Anterior cingulate cortex (tissue), 58 donors: ENCODE results near the gene COL5A1.

Experiments
- DNase-seq, 58 donors: peaks; one replicate each; lab custom pipeline; 2025; lab: John Stamatoyannopoulos, UW

COL5A1 gene

DNA sequence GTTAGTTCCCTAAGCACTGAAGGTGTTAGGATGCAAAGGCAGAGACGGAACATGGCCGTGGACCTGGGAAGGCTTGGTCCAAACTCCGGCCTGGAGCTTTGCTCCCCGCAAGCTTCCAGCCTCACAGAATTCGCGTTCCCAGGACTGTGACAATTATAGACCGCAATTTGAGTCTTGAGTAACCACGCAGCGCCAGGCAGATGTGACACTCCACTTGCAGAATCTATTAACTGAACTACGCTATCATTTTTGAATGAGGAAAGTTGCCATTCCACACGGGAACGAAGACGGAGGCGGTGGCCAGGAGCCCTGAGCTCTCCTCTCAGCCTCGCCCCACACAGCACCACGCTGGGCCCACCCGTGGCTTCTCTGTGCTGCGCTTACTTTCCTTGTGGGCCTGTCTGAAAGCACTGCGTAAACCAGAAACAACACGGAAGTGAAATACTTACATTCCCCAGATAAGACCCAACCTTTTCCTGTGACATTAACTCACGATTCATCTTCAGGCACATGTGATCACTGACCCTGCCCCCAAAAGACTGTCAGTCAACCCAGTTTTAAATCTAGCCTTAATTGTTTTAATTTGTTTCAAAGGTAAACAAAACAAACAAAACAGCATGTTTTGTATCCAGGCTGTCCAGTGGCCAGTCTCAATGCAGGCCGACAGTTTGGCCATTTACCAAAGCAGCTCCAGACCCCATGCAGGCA lies 16.1 kb upstream of the COL5A1 start:
- DNase-seq: no peak

DNA sequence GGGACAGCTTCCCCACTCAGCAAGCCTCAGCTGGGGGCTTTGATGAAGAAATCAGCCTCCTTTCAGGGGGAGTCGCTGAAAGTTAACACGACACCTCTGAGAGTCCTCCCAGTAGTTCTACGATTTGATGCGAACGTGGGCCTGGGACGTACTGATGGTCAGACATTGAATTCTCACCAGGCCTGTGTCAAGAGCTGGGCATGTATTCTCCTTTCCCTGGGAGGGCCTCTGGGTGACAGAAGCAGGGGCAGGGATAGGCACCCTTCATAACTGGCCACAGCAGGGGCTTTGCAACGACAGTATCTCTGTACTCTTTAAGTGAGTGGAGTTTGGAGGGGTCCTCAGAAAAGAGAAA lies 15.6 kb upstream of the COL5A1 start:
- DNase-seq: no peak

DNA sequence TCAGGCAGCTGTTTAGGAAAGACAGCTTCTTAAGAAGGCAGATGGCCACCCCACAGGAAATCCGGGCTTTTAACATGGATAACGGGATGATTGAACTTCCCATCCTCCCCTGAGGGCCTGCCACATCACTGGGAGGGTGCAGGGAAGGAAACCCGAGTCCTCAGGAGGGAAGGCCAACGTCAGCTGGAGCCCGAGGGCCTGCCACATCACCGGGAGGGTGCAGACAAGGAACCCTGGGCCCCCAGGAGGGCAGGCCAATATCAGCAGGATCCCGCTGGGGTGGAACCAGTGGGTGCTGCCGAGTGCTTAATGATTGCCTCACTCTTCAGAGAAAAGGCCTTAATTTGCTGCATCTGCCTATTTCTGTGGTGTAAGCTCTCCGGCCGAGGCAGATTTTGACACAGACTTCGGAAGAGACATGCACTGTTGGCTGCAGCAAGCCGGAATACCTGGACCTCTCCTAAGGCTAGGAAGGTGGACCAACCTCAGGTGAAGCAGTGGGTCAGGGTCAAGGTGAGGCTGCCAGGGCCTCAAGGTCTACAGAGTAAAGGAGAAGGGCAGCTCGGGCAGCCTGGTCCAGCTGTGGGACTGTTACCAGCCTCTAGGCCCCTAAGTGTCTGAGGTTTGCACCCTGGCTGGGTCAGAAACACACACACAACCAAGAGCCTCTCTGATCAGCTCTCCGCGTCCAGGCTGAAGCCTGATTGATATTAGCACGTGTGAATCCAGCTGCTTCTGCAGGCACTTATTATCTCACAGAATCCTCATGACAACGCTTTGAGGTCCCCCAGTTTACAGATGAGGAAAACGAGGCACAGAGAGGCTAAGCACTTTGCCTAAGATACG lies 14.8 kb upstream of the COL5A1 start:
- DNase-seq: no peak

DNA sequence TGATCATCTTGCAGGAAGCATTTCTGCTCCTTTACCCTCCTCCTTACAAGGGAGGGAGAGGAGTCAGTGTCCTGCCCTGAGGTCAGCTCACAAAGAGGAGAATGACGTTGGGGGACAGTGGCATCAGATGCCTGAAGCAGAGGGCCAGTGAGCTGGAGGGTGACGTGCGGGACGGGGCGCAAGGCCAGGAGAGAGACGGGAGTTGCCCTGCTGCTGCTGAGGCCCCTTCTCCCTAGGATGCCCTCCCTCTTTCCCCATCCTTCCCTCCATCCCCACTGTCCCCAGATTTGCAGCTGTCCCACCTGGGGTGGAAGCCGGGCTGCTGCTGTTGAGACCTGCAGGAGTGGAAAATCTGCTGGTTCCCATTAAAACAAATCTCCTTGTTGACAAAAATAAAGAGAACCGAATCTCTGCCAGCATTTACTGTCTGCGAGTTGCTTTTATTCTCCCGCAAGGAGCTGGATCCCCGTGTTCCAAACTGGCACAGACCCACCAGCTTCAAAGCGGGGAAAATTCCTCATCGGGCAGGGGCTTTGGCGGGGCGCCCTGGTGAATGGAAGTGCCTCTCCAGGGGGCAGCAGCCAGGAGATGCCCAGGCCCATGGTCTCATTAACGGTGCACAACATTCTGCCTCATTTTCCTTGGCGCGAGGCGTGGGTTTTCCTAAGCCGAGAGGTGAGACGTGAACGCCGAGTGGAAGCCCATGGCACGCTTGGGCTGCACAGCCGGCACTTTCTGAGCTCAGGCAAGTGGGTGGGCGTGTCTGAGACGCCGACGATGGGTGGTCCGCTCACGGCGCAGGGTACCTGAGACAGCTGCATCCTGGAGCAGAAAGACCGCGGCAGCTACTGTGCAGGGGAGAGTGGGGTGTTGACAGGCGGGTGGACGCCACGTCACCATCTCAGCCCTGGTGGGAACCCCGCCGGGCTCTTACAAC lies 13.9 kb upstream of the COL5A1 start:
- DNase-seq: peak in 2 of 58 donors; percentile 19 to 35

DNA sequence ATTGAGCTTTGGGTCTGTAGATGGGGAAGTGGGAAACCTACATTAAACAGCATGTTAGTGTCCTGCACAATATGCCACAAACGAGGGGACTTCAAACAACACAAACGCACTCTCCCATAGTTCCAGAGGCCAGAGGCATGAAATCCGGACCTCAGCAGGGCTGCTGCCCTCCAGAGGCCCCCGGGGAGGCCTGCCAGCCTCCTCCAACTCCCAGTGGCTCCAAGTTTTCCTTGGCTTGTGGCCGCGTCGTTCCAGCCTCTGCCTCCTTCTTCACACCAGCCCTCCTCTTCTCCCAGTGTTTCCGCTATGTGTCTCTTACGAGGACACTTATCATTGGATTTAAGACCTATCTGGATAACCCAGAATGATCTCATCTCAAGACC lies 13.3 kb upstream of the COL5A1 start:
- no peak for DNase-seq

DNA sequence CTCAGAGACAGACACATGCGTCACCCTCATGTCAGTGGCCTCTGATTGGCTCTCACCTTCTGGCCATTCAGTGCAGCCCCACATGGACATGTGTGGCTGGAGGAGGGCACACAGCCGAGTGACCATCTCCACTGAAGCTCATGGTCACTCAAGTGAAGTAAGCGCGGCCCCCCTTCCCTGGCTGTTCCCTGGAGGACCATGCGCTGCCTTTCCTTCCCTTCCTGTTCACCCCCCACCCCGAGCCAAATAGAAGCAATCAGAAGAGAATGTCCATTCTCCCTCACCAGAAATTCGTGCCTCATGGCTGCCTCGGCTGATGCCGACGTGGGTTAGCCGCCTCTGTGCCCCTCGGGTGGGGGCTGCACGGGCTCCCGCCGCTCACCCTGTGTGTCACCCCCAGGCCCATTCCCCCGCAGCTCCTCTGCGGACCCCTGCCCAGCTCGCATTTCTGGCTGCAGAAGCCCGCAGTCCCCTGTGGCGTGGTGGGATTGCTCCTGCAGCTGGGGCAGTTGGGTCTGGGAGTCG lies 12.5 kb upstream of the COL5A1 start:
- DNase-seq: no peak

DNA sequence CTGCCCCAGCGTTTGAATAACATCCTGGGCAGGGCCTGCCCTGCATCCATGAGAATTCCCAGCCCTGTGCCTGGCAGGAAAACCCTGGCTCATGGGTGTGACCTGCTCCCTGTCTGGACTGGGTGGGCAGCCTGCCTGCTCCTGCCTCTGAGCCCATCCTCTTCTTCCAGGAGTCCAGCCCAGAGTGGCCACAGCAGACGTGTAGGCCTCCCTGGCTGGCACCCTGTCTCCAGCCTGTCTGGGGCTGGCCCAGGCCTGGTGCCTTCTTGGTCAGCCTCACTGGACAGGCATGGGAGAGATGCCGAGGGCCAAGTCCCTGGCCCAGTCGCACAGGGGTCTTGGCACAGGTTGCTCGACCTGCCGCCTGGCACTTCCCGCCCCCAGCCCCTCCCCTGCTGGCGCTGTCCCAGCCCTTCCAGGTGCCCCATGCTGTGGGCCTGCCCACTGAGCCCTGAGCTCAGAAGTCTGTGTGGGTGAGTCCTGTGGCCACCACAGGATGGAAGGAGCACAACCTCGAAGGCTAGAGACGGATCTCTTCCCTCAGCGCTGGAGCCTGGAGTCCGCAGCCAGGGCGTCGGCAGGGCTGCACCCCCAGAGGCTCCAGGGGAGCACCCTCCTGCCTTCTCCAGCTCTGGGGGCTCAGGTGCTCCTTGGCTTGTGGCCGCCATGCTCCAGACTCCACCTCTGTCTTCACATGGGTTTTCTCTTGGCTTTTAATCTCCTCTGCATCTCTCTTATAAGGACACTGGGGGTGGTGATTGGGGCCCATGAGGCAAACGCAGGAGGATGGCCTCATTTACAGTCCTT lies 11.8 kb upstream of the COL5A1 start:
- DNase-seq: no peak

DNA sequence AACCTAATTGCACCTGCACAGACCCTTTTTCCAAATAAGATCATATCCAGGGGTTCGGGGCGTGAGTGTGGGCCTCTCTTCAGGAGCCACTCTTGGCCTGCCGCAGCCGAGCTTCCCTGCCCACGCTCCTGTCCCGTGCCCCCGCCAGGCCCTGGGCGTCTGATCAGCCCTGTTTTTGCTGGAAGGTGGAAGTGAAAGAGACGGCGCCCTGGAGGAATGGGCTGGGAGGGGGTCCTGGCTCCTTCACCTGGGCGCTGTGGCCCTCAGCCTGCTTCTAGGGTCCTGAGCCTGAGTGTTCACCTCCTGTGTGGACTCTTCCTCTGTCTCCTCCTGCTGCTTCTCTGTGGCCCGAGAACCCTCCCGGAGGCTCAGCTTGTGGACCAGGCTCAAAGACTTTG lies 11.2 kb upstream of the COL5A1 start:
- no peak for DNase-seq

DNA sequence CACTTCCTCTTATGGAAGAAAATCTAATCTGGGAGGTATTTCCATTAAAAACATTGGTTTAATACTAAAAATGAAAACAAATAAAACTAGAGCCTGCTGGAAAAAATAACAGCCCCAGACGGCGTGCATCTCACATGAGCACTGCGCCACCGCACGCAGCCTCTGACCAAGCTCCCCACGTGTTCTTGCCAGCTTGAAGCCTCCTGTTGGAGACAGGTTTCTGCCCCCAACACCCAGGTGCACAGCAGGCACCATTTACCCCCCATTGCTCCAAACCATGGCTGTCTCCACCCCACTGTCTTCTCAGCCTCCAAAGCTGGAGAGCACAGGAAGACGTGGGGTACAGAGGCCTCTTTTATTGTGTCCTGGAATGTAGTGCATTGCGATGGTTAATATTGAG lies 10.7 kb upstream of the COL5A1 start:
- DNase-seq: no peak

DNA sequence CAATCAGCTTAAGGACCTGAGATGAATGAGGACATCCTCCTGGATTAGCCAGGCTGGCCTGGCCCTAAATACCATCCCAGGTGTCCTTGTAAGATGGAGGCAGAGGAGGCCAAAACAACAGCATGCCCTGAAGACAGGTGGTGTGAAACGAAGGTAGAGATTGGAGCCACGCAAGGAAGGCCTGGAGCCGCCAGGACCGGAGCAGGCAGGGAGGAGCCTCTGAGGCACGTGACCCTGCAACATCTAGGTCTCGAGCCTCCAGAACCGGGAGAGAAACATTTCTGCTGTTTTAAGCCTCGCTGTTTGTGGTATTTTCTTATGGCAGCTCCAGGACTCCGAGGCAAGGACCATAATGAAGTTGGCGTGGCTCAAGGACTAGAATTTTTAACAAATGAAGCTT lies 9.7 kb upstream of the COL5A1 start:
- DNase-seq: no peak

DNA sequence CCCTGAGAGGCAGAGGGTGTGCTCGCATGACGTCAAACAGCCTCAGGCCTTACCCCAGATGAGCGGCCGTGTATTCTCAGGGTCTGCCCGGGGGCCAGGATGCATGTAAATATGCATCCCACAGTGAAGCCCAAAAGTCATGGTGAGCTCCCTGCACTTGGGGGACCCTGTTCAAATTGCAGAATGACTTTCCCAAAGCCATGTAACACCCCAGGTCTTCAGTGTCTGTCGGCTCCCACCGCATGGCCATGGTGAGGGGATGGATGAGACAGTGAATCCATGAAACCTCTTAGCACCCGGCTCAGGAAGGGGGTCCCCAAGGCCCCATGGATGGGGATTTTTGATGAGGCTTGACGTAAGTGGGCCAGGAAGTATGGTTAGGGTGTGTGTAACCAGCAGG lies 9.3 kb upstream of the COL5A1 start:
- DNase-seq: no peak

DNA sequence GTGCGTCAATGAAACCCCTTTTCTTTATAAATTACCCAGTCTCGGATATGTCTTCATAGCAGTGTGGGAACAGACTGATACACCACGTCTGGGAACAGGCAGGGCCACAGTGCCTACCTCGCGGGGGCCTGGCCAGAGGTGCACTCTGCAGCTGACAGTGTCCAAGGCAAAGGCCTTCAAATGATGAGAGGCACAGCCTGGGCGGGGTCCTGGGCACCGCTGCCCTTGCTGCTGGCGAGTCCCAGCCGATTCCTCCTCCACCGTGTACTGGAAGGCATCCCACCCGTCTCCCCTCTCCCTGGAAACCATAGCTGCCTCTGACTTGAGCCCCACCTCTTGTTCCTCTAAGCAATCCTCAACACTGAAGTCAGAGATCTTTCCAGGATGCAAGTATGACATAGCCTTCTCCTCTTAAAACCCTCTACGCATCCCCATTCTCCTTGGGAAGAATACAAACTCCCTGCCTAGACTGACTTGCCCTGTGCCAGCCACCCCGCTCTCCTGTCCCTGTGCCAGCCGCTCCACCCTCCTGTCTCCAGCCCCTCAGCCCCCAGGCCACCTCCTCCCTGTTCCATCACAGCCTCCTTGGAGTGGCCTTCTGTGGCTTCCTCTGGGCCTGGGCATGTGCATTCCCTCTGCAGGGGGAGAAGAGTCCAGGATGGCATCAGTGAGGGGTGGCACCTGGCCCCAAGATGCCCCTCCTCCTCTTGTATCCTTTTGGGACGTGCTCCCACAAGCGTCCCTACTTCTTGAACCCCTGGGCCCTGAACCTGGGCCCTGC lies 8.1 kb upstream of the COL5A1 start:
- no peak for DNase-seq

DNA sequence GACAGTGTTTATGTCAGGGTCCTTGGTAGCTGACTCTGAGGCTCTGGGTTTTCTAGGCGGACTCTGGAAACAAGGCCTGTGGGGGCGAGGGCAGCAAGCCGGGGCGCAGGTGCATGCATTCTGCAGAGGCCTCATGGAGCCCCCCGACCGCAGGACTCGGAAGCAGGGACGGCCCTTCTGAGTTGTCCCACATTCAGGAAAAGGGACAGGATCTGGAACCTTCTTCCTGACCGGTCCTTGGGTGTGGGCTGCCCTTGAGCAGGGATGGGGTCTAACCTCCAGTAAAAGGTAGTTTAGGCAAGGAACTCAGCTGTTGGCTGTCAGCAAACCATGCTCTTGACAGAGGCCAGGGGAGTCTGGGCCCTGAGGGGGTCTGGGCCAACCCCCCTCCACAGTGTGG lies 7.4 kb upstream of the COL5A1 start:
- no peak for DNase-seq

DNA sequence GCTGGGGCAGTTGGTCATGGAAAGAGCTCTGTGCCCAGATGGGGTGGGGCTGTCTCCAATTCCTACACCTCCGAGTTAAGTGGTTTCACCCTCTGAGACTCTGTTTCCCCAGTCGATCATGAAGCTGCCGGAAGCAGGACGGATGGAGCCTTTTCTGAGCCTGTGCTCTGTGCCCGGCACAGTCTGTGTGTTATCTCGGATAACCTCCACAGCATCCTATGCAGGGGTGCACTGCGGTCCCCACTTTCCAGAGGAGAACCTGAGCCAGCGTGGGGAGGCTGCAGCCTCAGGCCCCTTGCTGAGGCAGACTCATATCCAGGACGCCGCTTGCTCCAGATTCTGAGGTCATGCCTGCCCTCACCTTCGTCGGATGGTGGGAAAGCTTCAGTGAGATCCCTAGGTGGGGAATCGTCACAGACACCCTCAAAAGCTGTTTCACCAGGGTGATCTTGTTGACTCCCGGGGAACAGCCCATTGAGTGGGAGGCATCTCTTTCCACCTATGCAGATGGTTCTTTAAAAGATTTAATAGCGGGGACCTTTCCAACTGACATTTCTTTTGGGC lies 6.9 kb upstream of the COL5A1 start:
- DNase-seq: no peak

DNA sequence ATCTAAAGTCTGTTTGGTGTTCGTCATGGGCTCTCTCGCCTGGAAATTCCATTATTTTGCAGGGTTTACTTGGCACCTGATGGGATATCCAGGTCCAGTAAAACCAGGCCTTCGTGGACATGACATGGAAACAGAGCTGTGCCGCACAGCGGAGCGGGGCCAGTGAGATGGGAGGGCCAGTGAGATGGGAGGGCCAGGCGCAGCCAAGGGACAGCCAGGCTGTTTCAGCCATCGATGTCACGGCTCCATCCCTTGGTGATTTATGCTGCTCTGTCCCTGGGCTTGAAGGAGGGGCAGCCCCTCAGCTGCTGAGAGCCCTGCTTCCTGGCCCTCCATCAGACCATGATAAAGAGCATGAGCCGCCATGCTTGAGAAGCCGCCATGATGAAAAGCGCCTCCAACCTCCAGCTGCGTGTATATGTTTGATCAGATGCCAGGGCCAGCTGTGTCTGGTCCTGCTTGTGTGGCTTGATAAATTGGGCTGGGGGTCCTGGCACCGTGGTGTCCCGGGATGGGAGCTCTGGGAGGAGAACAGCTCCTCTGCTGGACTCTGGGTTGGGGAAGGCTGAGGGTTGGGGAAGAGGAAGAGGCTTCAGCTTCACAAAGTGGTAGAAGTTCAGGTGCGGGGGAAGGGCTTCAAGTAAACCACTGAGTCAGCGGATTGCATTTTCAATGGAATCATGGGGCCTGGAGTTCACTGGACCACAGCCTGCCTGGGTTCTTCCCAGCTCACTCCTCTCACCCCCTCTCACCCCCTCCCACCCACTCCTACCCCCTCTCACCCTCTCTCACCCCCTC lies 6.1 kb upstream of the COL5A1 start:
- DNase-seq: no peak

DNA sequence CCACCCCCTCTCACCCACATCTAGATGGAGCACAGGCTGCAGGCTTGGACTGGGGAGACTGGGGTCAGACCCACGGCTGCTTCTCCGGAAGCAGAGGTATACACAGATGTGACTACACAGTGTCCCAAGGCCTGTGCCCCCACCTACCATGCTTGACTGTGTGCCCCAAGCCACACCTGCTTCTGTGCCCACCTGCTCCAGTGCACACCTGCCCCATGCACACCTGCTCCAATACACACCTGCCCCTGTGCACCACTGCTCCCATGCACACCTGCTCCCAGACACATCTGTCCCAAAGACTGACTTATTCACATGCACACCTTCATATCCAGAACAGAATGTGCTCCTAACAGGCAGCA lies 5.5 kb upstream of the COL5A1 start:
- no peak for DNase-seq

DNA sequence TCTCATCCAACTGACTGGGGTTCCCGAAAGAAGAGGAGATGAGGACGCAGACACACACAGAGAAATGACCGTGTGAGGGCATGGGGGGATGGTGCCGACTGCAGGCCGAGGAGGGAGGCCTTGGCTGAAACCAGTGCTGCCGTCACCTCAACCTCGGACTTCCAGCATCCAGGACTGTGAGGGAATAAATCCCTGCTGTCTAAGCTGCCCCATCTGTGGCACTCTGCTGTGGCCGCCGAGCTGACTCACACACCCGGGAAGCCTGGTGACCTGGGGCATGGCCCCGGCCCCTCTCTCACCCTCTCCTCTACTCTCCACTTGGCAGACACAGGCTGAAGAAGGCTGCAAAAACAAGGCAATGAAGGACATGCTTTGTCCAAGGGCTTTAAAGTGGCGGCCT lies 4.4 kb upstream of the COL5A1 start:
- DNase-seq: no peak
